Mammary epithelial cell (primary cell): ENCODE measurements around the gene UBE2J2.

ENCODE experiments used
- CTCF ChIP-seq, 2 donors: IDR thresholded peaks in 1 of 2; conservative IDR thresholded peaks in 1 of 2; 2 replicates each; pipeline ENCODE4 v1.5.1; 2011 to 2012; ENCODE audit warnings: inconsistent platforms in 2 of 2, low read length in 2 of 2, mild to moderate bottlenecking in 2 of 2, control low read depth in 1 of 2, low read depth in 1 of 2; ENCODE audit not compliant: insufficient read depth in 1 of 2; ENCODE audit errors: extremely low read depth in 1 of 2
- EZH2 ChIP-seq: IDR thresholded peaks from 2 replicates; pipeline ENCODE4 v1.6.1; 2012; ENCODE audit warnings: low read length, inconsistent platforms, borderline replicate concordance

- TF ChIP-seq CTCF (conservative IDR thresholded peaks at IDR 0.05 in 1 of 2, IDR thresholded peaks at IDR 0.05 in 1 of 2; ENCODE audit: extremely low read depth in 1 of 2, insufficient read depth in 1 of 2, low read depth in 1 of 2, low read length in 2 of 2) (no peak), EZH2 (no peak)
These were observed 36.4 kb downstream of the UBE2J2 start for GRCh38 chr1:1236945-1237873.
